HepG2 (cell line): ENCODE data around the gene WDR81. TPM values are rescaled to one million over a fixed set of nuclear protein-coding genes. Genes with fewer than 3 reads are reported as not detected.
A peak's percentile ranks its signal among the peaks of the same experiment; 100 is the strongest.

Source experiments
- AFF4 ChIP-seq: sonication (generic); formaldehyde crosslinking; IDR thresholded peaks from 2 replicates; pipeline ENCODE4 v1.4.0; 2020; ENCODE audit warnings: missing genetic modification reagents
- GPN1 ChIP-seq: sonication (generic); formaldehyde crosslinking; IDR thresholded peaks from 2 replicates; pipeline ENCODE4 v1.5.1; 2020; ENCODE audit warnings: missing genetic modification reagents, borderline replicate concordance
- IKZF4 ChIP-seq: sonication (generic); formaldehyde crosslinking; IDR thresholded peaks from 2 replicates; pipeline ENCODE4 v1.5.1; 2020; ENCODE audit warnings: borderline replicate concordance, mild to moderate bottlenecking, low read depth, missing genetic modification reagents; ENCODE audit errors: not compliant biosample characterization
- KMT2A ChIP-seq: sonication (generic); formaldehyde crosslinking; IDR thresholded peaks from 2 replicates; pipeline ENCODE4 v1.4.0; 2020; ENCODE audit warnings: missing genetic modification reagents
- MLX ChIP-seq: IDR thresholded peaks from 2 replicates; pipeline ENCODE4 v1.6.1; 2016
- PLRG1 ChIP-seq: fragments of 450-650 bp; conservative IDR thresholded peaks from 2 replicates; pipeline ENCODE4 v1.6.1; 2016
- XRCC5 ChIP-seq: fragments of 200-400 bp; formaldehyde crosslinking; optimal IDR thresholded peaks from 2 replicates; pipeline ENCODE3; 2017; ENCODE audit warnings: mild to moderate bottlenecking, low read length
- ZNF33A ChIP-seq: sonication (generic); formaldehyde crosslinking; IDR thresholded peaks from 2 replicates; pipeline ENCODE4 v1.5.1; 2020; ENCODE audit warnings: missing genetic modification reagents, mild to moderate bottlenecking, moderate library complexity, borderline replicate concordance
- ZNF546 ChIP-seq: sonication (generic); formaldehyde crosslinking; conservative IDR thresholded peaks from 2 replicates; pipeline ENCODE4 v1.8.1; 2023; ENCODE audit warnings: mild to moderate bottlenecking, missing genetic modification reagents
- ZNF609 ChIP-seq: sonication (generic); formaldehyde crosslinking; IDR thresholded peaks from 2 replicates; pipeline ENCODE4 v1.4.0; 2020; ENCODE audit warnings: mild to moderate bottlenecking, missing genetic modification reagents, borderline replicate concordance
- ZNF777 ChIP-seq: sonication (generic); formaldehyde crosslinking; IDR thresholded peaks from 2 replicates; pipeline ENCODE4 v1.4.0; 2020; ENCODE audit warnings: missing genetic modification reagents
- polyA plus RNA-seq, 8 experiments: library from polyadenylated mRNA; depleted of rRNA in 3 of 8; stranded (reverse) in 7 of 8; unstranded in 1 of 8; fragments of >200 nt; fragmentation: Illumina TruSeq in 4 of 8; extraction: Trizol in 4 of 8; gene quantifications; 2 replicates each; pipeline versions ENCODE4 v1.2.1 to v1.2.3, GENCODE V29; 2011 to 2016; ENCODE audit warnings: low read depth in 4 of 8, missing spikeins in 1 of 8, mixed read lengths in 1 of 8; ENCODE audit not compliant: insufficient read depth in 1 of 8
- total RNA-seq, 5 experiments: library from RNA; depleted of rRNA; stranded (reverse); fragments of >200 nt; fragmentation: Illumina TruSeq; extraction: Trizol; gene quantifications; 2 replicates each; pipeline ENCODE4 v1.2.3, GENCODE V29; 2016; ENCODE audit warnings: low read depth in 1 of 5
- TF ChIP-seq, protein P1 (sequence below): IDR thresholded peaks from 2 replicates; pipeline ENCODE4 v1.6.1; 2016; ENCODE audit warnings: mild to moderate bottlenecking, missing biosample characterization, missing genetic modification reagents

The WDR81 gene
- total and polyA plus RNA-seq, 2 of the 13 experiments (the other 11 are each of a cell fraction or from before 2014, with no cell fraction given): 9.1 to 16.7 TPM

GRCh38 chr17:1736348-1737281, 12.1 kb downstream of the WDR81 start (continued):
- TF ChIP-seq ZNF609 (CRISPR knock-in tag): peak; percentile 98
- TF ChIP-seq IKZF4 (CRISPR knock-in tag): no peak
- TF ChIP-seq, protein P1, sequence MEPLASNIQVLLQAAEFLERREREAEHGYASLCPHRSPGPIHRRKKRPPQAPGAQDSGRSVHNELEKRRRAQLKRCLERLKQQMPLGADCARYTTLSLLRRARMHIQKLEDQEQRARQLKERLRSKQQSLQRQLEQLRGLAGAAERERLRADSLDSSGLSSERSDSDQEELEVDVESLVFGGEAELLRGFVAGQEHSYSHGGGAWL (CRISPR knock-in tag): peak; percentile 6
- no peak for TF ChIP-seq GPN1
- peak; percentile 58; the same call in 1 of the 2 replicates for TF ChIP-seq KMT2A (CRISPR knock-in tag)
- 0 out of 2 replicates have a peak, but pooled peaks have one; percentile 36 for TF ChIP-seq ZNF777 (CRISPR knock-in tag)
- peak; percentile 82 for TF ChIP-seq XRCC5
- TF ChIP-seq ZNF33A: no peak
- TF ChIP-seq MLX (CRISPR knock-in tag): peak; percentile 95
- 0 out of 2 replicates have a peak, but pooled peaks have one; percentile 66 for TF ChIP-seq ZNF546 (CRISPR knock-in tag)
- no peak for TF ChIP-seq PLRG1
- no peak for TF ChIP-seq AFF4 (CRISPR knock-in tag)
